ENCODE data around the gene PTPN22.

The PTPN22 gene

DNA sequence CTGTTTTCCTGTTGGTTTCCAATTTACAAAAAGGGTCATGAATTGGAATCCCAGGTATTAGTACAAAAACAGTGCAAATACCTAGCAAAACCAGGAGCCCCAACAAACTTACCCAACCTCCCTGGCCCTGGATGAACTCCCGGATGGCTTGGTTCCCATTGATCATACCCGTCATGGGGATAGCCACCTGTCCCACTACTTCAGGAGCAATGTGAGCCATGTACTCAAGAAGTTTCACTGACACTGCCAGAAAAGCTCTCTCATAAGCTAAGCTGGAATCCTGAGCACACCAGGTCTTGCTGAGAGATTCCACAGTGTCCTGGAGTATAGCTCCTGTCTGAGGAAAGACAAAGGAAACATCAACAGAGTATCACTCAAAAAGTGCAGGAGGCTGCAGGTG, 10.1 kb upstream of the PTPN22 start:
- ChIA-PET POLR2A (no interaction called here), CTCF (interaction anchor here (0.9 to 2.0 kb wide), 5 partner anchors 11 to 64 kb away, joined by 3 to 9 read pairs (median 3); no protein-coding TSS in a partner anchor)
- H3K4me3 ChIP-seq (ENCODE audit: low read depth, low read length) = no peak overlapping the region
- DNase-seq (ENCODE audit: low read depth, low spot score) = no peak
- TF ChIP-seq, protein P1, sequence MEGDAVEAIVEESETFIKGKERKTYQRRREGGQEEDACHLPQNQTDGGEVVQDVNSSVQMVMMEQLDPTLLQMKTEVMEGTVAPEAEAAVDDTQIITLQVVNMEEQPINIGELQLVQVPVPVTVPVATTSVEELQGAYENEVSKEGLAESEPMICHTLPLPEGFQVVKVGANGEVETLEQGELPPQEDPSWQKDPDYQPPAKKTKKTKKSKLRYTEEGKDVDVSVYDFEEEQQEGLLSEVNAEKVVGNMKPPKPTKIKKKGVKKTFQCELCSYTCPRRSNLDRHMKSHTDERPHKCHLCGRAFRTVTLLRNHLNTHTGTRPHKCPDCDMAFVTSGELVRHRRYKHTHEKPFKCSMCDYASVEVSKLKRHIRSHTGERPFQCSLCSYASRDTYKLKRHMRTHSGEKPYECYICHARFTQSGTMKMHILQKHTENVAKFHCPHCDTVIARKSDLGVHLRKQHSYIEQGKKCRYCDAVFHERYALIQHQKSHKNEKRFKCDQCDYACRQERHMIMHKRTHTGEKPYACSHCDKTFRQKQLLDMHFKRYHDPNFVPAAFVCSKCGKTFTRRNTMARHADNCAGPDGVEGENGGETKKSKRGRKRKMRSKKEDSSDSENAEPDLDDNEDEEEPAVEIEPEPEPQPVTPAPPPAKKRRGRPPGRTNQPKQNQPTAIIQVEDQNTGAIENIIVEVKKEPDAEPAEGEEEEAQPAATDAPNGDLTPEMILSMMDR (IDR thresholded peaks at IDR 0.05; ENCODE audit: insufficient read depth, low read length, missing control alignments) = no peak

DNA sequence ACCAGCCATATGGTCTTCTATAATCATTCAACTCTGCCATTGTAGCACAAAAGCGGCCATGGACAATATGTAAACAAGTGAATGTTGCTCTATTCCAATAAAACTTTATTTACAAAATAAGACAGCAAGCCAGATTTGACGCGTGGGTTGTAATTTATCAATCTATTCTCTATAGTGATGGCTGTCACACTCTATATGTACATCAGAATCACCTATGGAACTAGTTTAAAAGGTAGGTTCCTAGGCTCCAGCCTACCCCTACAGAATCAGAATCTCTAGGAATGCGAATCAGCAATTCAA, 8.2 kb upstream of the PTPN22 start:
- TF ChIP-seq, protein P1 (IDR thresholded peaks at IDR 0.05; ENCODE audit: insufficient read depth, low read length, missing control alignments) = no peak
- DNase-seq (ENCODE audit: low read depth, low spot score) = no peak
- ChIA-PET CTCF (interaction anchor here (1.6 to 2.9 kb wide), 2 partner anchors 44 to 98 kb away, joined by 4 to 12 read pairs; no protein-coding TSS in a partner anchor), POLR2A (no interaction called here)
- H3K4me3 ChIP-seq (ENCODE audit: low read depth, low read length) = no peak overlapping the region

DNA sequence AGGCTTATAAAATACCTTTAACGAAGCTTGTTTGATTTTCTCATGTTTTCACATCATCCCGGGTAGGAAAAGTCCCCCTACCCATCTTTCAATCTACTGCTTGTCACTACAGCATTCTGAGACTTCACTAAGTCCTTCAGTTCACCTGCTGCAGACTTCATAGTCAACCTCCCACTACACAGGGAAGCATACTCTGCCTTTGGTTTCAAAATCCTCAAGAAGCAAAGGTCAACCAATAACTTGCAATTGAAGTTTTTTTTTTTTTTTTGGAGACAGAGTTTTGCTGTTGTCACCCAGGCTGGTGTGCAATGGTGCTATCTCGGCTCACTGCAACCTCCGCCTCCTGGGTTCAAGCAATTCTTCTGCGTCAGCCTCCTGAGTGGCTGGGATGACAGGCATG, 4.7 kb upstream of the PTPN22 start:
- CTCF ChIA-PET = interaction anchor here (1.0 to 1.7 kb wide), 2 partner anchors 8 to 41 kb away, joined by 3 to 6 read pairs; no protein-coding TSS in a partner anchor
- TF ChIP-seq, protein P1 (IDR thresholded peaks at IDR 0.05; ENCODE audit: insufficient read depth, low read length, missing control alignments) = no peak
- POLR2A ChIA-PET = no interaction called here
- no peak for DNase-seq (ENCODE audit: low read depth, low spot score)
- H3K4me3 ChIP-seq (ENCODE audit: low read depth, low read length) = no peak overlapping the region

DNA sequence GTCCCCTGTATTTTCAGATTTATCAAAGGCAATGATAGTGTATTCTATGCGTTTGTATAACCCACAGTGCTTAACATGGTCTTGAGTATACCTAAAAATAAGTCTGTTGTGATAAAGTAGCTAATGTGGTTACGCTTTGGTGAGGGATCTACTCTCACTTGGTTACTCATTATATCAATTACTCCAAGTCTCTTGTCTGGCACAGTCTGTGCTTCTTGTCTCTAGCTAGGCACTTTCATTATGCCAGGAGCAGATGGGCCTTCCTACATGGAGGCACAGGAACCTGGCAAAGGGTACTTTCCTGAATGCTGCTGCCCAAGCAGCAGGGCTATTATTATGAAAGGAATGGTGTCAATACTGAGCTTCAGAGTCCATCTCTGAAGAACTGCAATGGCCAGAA, 4.2 kb upstream of the PTPN22 start:
- TF ChIP-seq, protein P1 (IDR thresholded peaks at IDR 0.05; ENCODE audit: insufficient read depth, low read length, missing control alignments) = no peak
- DNase-seq (ENCODE audit: low read depth, low spot score) = no peak
- POLR2A ChIA-PET = no interaction called here
- CTCF ChIA-PET = interaction anchor here (1.7 kb wide), 1 partner anchor 40 kb away, joined by 6 read pairs; no protein-coding TSS in a partner anchor
- no peak overlapping the region for H3K4me3 ChIP-seq (ENCODE audit: low read depth, low read length)

DNA sequence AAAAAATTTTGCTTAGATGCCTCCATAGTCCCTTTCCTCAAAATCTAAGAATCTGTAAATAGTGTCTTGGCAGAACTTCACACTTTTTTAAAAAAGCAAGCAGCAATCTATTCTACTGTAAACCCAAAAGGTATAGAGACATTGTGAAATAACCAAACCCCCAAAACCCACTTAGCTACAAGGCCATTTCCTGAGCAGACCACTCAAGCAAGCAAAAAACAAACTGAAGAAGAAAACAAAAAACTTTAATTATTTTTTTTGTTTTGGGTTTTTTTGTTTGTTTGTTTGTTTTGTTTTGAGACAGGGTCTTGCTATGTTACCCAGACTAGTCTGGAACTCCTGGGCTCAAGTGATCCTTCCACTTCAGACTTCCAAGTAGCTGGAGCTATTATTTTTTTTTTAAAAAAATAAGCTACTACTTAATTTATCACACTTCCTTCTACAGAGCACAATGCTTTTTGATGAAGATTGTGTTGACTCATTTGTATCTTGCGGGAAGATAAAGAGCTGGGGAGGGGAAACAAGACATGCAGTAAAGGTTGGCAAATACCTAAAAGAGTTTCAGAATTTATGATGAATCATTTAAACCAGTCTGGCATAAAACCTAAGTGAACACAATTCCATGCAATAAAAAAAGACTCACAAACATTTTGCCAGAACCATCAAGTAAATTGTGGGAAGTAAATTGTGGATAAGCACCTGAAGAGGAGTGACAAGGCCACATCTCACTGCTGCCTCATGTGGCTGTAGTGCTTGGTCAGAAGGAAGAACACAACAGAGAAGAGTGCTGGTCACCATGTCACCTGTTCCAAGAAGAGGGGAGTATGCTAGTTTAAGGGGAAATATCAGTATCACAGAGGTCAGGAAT, 2.7 kb upstream of the PTPN22 start:
- TF ChIP-seq, protein P1 (IDR thresholded peaks at IDR 0.05; ENCODE audit: insufficient read depth, low read length, missing control alignments) = no peak
- no peak for DNase-seq (ENCODE audit: low read depth, low spot score)
- no peak overlapping the region for H3K4me3 ChIP-seq (ENCODE audit: low read depth, low read length)
- ChIA-PET POLR2A (no interaction called here), CTCF (interaction anchor here (1.1 kb wide), 1 partner anchor 802 kb away, joined by 3 read pairs; the partner anchor contains the start of gene LRIG2)

DNA sequence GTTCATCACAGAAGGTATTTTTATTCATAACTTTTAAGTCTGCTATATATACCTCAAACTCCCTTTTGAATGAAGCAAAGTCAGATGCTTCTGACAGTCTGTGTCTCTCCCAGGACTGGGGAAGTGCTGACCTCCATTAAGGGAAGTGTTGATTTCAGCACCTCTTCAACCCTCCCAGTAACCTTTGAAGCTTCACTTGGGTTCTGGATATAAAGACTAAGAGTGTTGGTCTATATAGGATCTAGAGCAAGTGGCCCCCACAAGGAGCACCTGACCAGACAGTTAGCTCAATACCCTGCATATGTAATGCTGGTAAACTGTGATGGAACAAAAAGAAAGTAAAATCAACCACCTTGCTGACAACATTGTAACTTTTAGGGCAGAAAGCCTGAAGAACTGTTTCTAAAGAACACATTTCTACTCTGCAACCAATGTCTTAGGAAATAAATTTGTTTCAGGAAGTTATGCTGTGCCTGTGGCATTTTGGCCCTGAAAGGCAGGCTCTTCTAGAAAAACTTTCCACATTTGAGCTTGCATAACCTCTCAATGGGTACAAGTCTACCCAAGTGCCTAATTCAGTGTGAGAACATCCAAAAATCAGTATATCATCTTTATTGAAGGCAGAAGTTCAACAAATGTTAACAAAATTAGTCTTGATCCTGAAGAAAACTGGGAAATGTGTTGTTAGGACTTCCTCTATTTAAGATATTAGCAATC, 865 bp upstream of the PTPN22 start:
- DNase-seq (ENCODE audit: low read depth, low spot score) = no peak
- TF ChIP-seq, protein P1 (IDR thresholded peaks at IDR 0.05; ENCODE audit: insufficient read depth, low read length, missing control alignments) = no peak
- H3K4me3 ChIP-seq (ENCODE audit: low read depth, low read length) = no peak overlapping the region
- ChIA-PET POLR2A (no interaction called here), CTCF (no interaction called here)

All from AG04449 (cell line).